Panc1 (cell line): ENCODE data around the gene RARRES2.

Experiments
- POLR2AphosphoS5 ChIP-seq: IDR thresholded peaks from 2 replicates; pipeline ENCODE4 v1.6.1; 2012; ENCODE audit warnings: mild to moderate bottlenecking, low read depth, low read length, moderate library complexity
- REST ChIP-seq, 2 experiments: IDR thresholded peaks; 2 replicates each; pipeline ENCODE4 v1.6.1; 2011 to 2012; ENCODE audit warnings: low read depth in 2 of 2, control low read depth in 1 of 2, low read length in 1 of 2, mild to moderate bottlenecking in 1 of 2, moderate library complexity in 1 of 2; ENCODE audit not compliant: insufficient read depth in 1 of 2
- TCF7L2 ChIP-seq: IDR thresholded peaks from 2 replicates; pipeline ENCODE4 v1.6.1; 2011; ENCODE audit warnings: mild to moderate bottlenecking, low read depth, low read length, inconsistent platforms
- TF ChIP-seq, protein P1 (sequence below): fragments of 450-650 bp; IDR thresholded peaks from 2 replicates; pipeline ENCODE4 v1.5.1; 2017; ENCODE audit warnings: mild to moderate bottlenecking

DNA sequence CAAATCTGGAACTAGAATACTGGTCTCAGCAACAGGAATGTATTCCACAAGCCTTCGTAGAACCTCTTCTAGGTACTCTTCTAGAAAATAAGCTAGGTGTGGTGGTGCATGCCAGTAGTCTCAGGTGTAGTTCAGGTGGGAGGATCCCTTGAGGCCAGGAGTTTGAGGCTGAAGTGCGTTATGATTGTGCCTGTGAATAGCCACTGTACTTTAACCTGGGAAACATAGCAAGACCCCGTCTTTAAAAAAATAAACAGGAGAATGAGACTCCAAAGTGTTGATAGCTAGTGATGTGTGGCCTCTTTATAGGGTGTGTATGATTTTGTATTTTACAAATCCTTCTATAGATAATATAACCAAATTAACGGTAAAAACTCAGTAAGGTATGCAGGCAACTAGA lies 36.2 kb upstream of the RARRES2 start:
- TF ChIP-seq, protein P1, sequence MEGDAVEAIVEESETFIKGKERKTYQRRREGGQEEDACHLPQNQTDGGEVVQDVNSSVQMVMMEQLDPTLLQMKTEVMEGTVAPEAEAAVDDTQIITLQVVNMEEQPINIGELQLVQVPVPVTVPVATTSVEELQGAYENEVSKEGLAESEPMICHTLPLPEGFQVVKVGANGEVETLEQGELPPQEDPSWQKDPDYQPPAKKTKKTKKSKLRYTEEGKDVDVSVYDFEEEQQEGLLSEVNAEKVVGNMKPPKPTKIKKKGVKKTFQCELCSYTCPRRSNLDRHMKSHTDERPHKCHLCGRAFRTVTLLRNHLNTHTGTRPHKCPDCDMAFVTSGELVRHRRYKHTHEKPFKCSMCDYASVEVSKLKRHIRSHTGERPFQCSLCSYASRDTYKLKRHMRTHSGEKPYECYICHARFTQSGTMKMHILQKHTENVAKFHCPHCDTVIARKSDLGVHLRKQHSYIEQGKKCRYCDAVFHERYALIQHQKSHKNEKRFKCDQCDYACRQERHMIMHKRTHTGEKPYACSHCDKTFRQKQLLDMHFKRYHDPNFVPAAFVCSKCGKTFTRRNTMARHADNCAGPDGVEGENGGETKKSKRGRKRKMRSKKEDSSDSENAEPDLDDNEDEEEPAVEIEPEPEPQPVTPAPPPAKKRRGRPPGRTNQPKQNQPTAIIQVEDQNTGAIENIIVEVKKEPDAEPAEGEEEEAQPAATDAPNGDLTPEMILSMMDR, result no peak
- TF ChIP-seq REST (IDR thresholded peaks at IDR 0.05; ENCODE audit: insufficient read depth in 1 of 2, low read depth in 2 of 2, low read length in 1 of 2) (no peak), POLR2AphosphoS5 (no peak), TCF7L2 (no peak)
